HG02623 (cell line): ENCODE results near the gene CERS1.

Experiments
- ATAC-seq: cut with Tn5 transposase; IDR thresholded peaks from one replicate; pipeline ENCODE4 v1.9.1; 2021; ENCODE audit warnings: moderate library complexity; ENCODE audit not compliant: unreplicated experiment

CERS1 gene

GRCh38 chr19:18876865-18877264 lies 19.1 kb downstream of the CERS1 start:
- no peak for ATAC-seq

GRCh38 chr19:18875726-18876125 lies 20.2 kb downstream of the CERS1 start:
- ATAC-seq = no peak

DNA sequence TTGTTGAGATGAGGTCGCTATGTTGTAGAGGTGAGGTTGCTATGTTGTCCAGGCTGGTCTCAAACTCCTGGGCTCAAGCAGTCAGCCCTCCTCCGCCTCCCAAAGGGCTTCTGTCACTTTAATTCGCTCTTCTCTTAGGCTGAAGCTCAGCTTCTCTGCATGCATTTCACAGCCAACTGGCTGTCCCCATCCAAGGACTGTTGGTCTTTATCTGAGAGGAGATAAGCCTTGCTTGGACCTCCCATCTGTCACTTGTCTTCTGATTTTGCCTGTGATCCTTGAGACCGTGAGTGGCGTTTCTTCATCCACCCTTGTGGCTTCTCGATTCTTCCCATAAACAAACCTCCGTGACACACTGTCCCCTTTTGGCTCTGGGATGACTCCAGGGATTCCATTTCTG lies 24.4 kb downstream of the CERS1 start:
- no peak for ATAC-seq

- ATAC-seq = no peak
These were observed 25.3 kb downstream of the CERS1 start for GRCh38 chr19:18870531-18871172.

GRCh38 chr19:18869781-18870530 lies 26.0 kb downstream of the CERS1 start:
- ATAC-seq = no peak

DNA sequence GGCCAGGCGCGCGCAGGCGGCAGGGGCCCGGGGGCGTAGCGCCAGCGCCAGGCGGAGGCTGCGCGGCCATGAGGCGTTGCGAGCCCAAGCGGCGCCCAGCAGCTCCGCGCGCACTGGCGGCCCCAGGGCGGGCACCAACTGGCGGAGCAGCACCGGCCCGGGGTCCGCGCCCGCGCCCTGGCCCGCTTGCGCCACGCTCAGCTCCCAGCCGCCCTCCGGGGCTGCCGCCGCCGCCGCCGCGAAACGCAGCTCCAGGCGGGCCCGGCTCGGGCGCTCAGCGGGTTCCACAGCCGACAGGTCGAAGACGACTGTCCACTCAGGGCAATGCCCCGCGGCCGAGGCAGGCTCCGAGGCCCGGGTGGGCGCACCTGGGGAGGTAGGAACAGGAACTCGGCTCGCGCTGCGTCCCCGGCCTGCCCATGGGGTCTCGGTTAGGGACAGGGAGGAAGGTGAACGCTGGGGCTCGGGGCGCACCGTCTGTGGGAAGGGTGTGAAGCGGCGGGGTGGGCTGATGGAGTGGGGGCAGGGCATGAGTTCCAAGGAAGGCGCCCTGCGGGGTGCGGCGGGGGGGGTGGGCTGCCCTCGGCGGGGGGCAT lies 26.8 kb downstream of the CERS1 start:
- no peak for ATAC-seq

GRCh38 chr19:18868380-18869022 lies 27.5 kb downstream of the CERS1 start:
- ATAC-seq = no peak

GRCh38 chr19:18867751-18868150 lies 28.2 kb downstream of the CERS1 start:
- no peak for ATAC-seq

DNA sequence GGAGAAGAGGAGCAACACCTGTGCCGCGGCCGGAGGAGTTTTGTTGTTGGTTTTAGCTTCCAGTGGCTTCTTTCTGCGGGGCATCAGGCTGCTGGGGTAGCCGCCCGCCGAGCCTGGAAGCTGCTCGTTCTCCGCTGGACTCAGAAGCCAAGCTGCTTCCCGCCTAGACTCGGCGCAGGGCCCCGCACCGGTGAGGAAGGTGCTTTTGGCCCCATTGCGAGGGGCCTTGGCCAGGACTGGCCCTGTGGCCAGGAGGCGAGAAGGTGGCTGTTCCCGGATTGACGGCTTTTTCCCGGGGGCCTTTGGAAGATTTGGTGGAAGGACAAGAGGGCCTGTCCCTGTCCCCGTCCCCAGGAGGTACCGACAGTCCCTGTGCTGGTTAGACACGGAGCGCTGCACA lies 28.8 kb downstream of the CERS1 start:
- ATAC-seq = no peak

DNA sequence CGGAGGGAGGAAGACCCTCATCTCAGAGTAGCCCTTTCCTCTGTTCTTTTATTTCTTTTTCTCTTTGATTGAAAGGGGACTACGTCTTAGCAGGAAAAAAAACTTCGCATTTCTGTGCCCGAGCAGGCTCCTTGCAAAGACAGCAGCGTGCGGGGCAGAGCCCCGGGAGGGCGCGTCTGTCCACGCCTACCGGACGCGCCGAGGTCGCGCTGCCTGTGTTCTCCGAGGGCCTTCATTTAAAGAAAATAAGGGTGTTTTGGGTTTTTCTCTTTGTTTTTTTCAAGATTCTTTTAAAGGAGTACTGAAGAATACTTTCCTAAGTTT lies 29.2 kb downstream of the CERS1 start:
- no peak for ATAC-seq

DNA sequence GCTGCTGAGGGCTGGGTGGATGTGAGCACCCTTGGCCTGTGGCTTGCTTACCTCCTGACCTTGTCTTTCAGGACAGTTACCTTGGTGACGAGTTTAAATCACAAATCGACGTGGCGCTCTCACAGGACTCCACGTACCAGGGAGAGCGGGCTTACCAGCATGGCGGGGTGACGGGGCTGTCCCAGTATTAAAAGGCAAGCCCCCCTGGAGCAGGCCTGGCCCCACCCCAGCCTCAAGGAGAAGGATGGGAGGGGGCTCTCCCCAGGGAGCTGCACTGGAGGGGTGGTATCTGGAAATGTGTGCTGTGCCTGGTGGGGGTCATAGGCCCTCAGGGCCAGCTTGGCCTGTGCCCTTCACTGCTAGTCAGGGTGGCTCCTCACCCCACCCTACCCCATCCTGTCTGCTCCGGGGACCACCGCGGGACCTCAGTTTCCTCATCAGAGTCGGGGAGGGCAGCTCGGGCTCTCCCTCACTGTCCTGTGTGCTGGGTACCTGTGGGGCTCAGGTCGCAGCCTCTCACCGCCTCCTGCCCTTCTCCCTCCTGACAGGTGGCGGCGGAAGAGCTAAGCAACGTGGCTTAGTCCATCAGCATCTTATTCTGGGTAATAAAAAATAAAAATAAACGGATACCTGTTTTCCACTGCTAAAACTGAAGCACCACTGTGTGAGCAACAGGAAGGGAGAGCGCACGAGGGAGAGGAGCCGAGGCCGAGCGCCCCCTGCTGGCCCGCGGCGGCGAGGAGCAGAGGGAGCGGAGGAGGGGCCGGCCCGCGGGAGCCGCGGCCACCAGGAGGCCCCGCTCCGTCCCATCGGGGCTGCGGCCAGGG lies 29.8 kb downstream of the CERS1 start:
- ATAC-seq = no peak

GRCh38 chr19:18865106-18865972 lies 30.6 kb downstream of the CERS1 start:
- ATAC-seq = no peak

GRCh38 chr19:18863843-18864362 lies 32.1 kb downstream of the CERS1 start:
- ATAC-seq = no peak

- no peak for ATAC-seq
These were observed 32.7 kb downstream of the CERS1 start for GRCh38 chr19:18862976-18863842.

GRCh38 chr19:18861917-18862316 lies 34.0 kb downstream of the CERS1 start:
- ATAC-seq = no peak

- ATAC-seq = no peak
These were observed 34.7 kb downstream of the CERS1 start for GRCh38 chr19:18861235-18861634.

DNA sequence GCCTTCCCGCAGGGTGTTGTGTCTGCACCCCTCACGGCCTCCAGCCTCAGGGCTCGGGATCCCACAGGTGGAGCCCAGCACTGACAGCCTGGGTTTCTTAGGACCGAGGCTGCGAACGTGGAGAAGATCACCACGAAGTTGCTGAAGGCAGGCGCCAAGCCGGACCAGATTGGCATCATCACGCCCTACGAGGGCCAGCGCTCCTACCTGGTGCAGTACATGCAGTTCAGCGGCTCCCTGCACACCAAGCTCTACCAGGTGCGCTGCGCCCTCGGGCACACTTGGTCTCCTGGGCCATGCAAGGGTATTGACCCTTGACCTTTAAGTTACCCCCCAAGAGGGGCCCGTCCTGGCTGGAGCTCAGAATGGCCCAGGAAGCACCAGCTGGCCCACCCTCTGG lies 35.2 kb downstream of the CERS1 start:
- ATAC-seq = no peak

GRCh38 chr19:18860302-18860700 lies 35.7 kb downstream of the CERS1 start:
- no peak for ATAC-seq
